HG02588 (cell line): ENCODE data around the gene SNX18.

Source experiments
- ATAC-seq: cut with Tn5 transposase; IDR thresholded peaks from one replicate; pipeline ENCODE4 v1.9.1; 2021; ENCODE audit warnings: mild to moderate bottlenecking, moderate library complexity; ENCODE audit not compliant: unreplicated experiment

Gene SNX18

DNA sequence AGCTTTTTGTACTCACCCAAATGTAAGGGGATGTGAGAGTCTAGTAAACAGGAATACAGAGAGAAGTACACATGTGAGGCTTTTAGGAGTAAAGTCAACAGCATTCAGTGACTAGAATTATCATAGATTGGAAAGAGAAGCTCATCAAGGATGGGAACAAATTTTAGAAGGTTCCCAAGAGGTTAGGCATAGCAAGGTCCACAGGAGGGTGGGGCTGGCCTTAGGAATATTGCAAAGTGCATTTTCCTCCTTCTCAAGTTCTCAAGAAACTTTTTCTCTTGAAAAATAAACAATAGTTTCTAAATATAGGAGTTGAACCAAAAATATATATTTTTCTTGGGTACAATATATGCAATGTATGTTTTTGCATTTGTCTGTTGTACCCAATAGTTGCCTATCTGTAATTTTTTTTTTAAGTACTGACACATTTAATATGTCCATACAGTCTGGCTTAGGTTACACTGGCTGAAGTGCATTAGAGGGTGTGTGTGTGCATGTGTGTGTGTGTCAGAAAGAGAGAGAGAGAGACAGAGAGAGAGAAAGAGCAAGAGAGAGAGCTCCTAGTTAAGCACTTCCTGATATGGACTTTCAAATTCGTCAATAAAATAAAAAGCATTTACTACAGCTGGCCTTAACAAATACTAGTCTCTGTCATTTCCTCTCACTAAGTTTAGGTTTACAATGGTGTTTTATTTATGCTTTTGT lies 62.2 kb downstream of the SNX18 start:
- ATAC-seq, result no peak

DNA sequence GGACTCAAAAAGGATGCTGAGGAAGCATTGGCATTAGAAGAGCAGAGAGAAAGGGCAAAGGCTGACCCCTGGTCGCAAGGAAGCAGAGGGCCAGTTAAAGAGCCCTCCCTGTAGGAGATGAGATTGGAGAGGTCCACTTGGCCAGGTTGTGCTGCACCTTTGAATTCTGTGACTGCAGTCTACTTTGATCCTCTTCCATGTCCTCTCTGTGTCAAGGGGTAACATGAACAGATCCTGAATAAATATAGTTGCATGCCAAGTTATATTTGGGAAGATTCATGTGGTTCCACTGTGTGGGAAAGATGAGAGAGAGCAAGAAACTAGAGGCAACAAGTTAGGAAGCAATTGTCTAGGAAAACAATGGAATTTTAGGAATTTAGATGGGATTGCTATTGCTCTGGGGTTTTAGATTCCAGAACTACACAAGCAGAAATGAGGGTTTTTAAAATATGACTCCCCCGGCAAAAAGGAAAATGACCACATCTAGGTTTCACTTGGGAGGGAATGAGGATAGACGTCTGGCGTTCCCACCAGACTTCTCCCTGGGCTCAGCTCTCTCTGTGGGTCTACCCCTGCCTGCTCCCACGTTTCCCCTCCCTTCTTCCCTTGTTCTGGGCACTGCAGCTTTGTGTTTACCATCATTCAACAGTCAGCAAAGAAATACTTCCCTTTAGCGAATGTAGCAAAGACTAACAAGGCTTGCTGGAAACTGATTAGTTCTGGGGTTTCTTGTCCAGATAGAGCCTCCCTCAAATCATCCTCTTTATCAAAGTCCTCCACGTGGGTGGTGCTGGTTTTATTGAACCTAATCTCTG lies 63.6 kb downstream of the SNX18 start:
- no peak for ATAC-seq

DNA sequence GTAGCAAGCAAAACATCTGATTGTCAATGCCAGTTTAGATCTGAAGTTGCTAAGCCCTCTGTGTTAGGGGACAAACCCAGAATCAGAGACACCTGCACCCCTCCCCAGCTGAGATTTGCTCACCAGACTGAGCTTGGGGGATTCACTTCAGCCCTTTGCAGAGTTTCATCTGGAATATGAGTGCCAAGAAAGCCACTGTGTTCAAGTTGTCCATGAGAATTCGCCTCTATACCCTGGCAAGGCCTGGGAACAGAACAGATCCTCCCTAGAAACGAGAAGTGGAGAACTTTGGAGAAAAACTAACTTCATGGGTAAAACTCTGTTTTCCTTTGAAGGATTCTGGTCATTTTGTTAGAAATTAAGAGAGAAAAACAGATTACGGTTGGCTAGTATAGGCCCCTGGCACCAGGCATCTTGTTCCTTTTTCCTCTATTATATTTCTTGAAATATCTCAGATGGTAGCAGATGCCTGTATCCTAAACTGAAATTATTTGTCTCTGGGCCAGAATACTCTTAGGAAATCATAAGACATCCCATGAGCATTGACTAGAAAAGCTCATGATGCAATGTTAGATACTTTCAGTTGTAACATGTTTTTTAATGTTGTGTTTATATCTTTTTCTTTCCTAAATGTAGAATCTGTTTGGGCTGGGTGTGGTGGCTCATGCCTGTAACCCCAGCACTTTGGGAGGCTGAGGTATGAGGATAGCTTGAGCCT lies 64.4 kb downstream of the SNX18 start:
- ATAC-seq, result no peak

DNA sequence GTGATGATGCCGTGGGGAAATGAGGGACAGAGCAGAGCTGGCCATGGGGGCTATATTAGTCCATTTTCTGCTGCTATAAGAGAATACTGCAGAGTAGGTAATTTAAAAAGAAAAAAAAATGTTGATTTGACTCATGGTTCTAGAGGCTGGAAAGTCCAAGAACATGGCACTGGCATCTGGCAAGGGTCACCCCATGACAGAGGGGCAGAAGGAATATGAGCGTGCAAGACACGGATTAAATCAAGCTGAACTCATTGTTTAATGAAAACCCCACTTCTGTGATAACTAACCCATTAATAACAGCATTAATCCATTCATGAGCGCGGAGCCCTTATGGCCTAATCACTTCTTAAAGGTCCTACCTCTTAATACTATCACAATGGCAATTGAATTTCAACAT lies 68.8 kb downstream of the SNX18 start:
- ATAC-seq, result no peak

DNA sequence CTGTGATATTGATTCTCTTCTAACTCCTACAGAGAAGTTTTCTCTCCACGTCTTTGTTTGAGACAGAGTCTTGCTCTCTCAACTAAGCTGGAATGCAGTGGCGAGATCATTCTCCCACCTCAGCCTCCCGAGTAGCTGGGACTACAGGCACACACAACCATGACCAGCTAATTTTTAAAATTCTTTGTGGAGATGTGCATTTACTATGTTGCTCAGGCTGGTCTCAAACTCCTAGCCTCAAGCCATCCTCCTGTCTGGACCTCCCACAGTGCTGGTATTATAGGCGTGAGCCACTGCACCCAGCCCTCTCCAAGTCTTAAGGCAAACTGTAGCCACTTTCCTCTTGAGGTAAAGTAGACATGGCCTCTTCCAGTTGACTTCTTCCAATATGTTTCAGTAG lies 72.2 kb downstream of the SNX18 start:
- ATAC-seq, result no peak

DNA sequence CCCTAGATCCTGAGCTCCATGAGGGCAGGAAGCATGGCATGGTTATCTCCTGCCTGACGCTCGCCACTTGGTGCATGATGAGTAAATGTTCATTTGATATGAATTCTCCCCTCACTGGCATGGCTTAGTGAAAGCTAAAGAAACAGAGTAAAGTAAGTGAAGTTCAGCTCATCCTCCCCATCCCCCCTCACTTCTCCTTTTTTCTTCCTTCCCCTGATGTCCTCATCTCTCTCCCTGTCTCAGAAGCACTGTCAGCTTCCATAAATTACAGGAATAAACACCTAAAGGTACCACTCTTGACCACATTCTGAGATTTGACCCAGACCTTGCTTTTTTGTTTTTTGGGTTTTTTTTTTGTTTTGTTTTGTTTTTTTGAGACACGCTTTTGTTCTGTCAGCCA lies 73.3 kb downstream of the SNX18 start:
- no peak for ATAC-seq

DNA sequence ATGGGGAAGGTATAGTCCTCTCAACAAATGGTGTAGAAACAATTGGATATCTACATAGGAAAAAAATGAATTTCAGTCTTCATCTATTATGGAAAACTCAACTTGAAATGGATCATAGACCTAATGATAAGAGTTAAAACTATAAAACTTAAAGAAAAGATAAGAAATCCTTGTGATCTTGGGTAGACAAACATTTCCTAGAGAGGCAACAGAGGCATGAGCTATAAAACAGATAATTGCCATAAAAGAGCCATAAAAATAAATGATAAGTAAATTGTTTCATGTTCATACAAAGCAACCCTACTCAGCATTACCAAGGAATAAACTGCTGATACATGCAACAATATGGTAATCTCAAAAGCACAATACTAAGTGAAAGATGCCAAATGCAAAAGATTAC lies 76.2 kb downstream of the SNX18 start:
- no peak for ATAC-seq

DNA sequence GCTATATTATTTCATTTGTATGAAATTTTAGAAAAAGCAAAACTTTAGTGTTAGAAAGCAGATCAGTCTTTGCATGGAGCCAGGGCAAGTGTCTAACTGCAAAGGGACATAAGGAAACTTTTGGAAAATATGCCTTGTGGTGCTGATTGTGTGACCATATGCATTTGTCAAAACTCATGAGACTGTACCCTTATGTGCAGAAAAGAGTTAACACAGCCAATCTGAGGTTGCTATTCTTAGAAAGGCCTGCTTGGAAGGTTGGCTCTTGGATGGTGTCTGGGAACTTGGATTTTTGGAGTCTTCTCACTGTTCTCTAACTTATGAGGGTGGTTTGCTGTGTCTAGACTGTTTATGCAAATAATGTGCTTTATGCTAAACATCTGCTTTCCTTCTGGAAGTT lies 76.6 kb downstream of the SNX18 start:
- no peak for ATAC-seq

DNA sequence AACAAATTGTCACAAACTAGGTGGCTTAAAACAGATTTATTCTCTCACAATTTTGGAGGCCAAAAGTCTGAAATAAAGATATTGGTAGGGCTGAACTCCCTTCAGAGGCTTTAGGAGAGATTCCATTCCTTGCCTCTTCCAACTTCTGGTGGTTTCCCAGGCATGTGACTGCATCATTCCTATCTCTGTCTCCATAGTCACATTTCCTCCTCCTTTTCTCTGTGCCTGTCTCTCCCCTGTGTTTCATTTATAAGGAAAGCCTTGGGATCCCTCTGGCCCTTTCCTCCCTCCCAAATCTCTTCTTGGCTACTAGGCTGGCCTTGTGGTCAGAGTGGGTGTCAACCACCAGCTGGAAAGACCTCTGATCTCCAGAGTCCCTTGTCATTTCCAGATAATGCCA lies 78.2 kb downstream of the SNX18 start:
- ATAC-seq, result no peak
